Astrocyte (in vitro differentiated cells and primary cell): Measurements from ENCODE around the gene RIMOC1. TPM values are rescaled to one million over a fixed set of nuclear protein-coding genes. Genes with fewer than 3 reads are reported as not detected.

Source experiments
- DNase-seq: peaks from one replicate; pipeline ENCODE4 v3.0.0-alpha.2; 2010; ENCODE audit warnings: low read depth
- FAIRE-seq: peaks from 2 replicates; lab custom pipeline; 2011; peaks lifted over from hg19 to GRCh38; lab: Jason Lieb, UNC
- H2AFZ ChIP-seq: 2 replicates; pipeline ENCODE4 v1.6.0; 2012; ENCODE audit warnings: low read depth, low read length, inconsistent platforms
- H3K27ac ChIP-seq: 2 replicates; pipeline ENCODE4 v1.5.1; 2011; ENCODE audit warnings: low read depth, low read length, inconsistent platforms
- H3K27me3 ChIP-seq: 2 replicates; pipeline ENCODE4 v1.6.0; 2011; ENCODE audit warnings: low read length, inconsistent platforms; ENCODE audit not compliant: insufficient read depth
- H3K36me3 ChIP-seq: 2 replicates; pipeline ENCODE4 v1.5.1; 2011; ENCODE audit warnings: low read length, inconsistent platforms; ENCODE audit not compliant: insufficient read depth
- H3K4me1 ChIP-seq: 2 replicates; pipeline ENCODE4 v1.5.1; 2011; ENCODE audit warnings: low read length, inconsistent platforms; ENCODE audit not compliant: insufficient read depth
- H3K4me2 ChIP-seq: 2 replicates; pipeline ENCODE4 v1.6.0; 2012; ENCODE audit warnings: low read length, inconsistent platforms
- H3K4me3 ChIP-seq: 2 replicates; pipeline ENCODE4 v1.5.1; 2011; ENCODE audit warnings: low read depth, mild to moderate bottlenecking, low read length, inconsistent platforms; ENCODE audit not compliant: insufficient read depth
- H3K79me2 ChIP-seq: 2 replicates; pipeline ENCODE4 v1.6.0; 2012; ENCODE audit warnings: mild to moderate bottlenecking, low read length, inconsistent platforms; ENCODE audit not compliant: insufficient read depth
- H3K9ac ChIP-seq: 2 replicates; pipeline ENCODE4 v1.6.0; 2012; ENCODE audit warnings: mild to moderate bottlenecking, low read length, inconsistent platforms
- H3K9me3 ChIP-seq: 2 replicates; pipeline ENCODE4 v1.5.1; 2012; ENCODE audit warnings: low read depth, mild to moderate bottlenecking, low read length, inconsistent platforms; ENCODE audit not compliant: insufficient read depth
- H4K20me1 ChIP-seq: 2 replicates; pipeline ENCODE4 v1.6.0; 2012; ENCODE audit warnings: low read length, inconsistent platforms; ENCODE audit not compliant: insufficient read depth
- H3K27ac Mint-ChIP-seq: one replicate; pipeline ENCODE4 v1.8.0; 2021; ENCODE audit warnings: mild to moderate bottlenecking, mixed read lengths; ENCODE audit not compliant: unreplicated experiment
- H3K27me3 Mint-ChIP-seq: one replicate; pipeline ENCODE4 v1.8.0; 2021; ENCODE audit warnings: low read depth, mixed read lengths; ENCODE audit not compliant: unreplicated experiment
- H3K36me3 Mint-ChIP-seq: one replicate; pipeline ENCODE4 v1.8.0; 2021; ENCODE audit warnings: low read depth, mixed read lengths; ENCODE audit not compliant: unreplicated experiment
- H3K4me1 Mint-ChIP-seq: one replicate; pipeline ENCODE4 v1.8.0; 2021; ENCODE audit warnings: low read depth, mixed read lengths; ENCODE audit not compliant: unreplicated experiment
- H3K4me3 Mint-ChIP-seq: one replicate; pipeline ENCODE4 v1.8.0; 2021; ENCODE audit warnings: mild to moderate bottlenecking, moderate library complexity, mixed read lengths; ENCODE audit not compliant: unreplicated experiment
- H3K9me3 Mint-ChIP-seq: one replicate; pipeline ENCODE4 v1.8.0; 2021; ENCODE audit warnings: mild to moderate bottlenecking, mixed read lengths; ENCODE audit not compliant: unreplicated experiment
- EZH2 ChIP-seq: IDR thresholded peaks from 2 replicates; pipeline ENCODE4 v1.6.1; 2012; ENCODE audit warnings: mild to moderate bottlenecking, low read length, inconsistent platforms; ENCODE audit not compliant: insufficient read depth
- total RNA-seq: library from RNA; stranded (reverse); gene quantifications from 2 replicates; pipeline ENCODE4 v1.2.1, GENCODE V29; 2021
- TF ChIP-seq, protein P1 (sequence below): IDR thresholded peaks from 2 replicates; pipeline ENCODE4 v1.5.1; 2011; ENCODE audit warnings: low read depth, mild to moderate bottlenecking, inconsistent platforms, low read length, moderate library complexity; ENCODE audit not compliant: insufficient read depth

RIMOC1 gene
- total RNA-seq, 1 donor from 2014 or later = 36.3 TPM

DNA sequence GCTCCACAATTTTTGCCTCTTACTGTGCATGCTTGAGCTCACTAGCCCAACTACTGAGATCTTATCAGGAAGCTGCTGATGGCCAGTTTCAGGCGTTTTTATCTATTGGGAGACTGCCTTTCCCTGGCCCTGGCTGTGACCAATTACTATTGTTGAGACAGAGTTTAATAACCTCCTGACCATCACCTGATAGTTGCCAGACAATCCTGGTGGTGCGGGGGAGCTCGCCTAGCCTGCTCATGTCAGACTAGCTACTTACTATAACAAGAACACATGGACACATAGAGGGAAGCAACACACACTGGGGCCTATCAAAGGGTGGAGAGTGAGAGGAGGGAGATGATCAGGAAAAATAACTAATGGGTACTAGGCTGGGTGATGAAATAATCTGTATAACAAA, 20.9 kb upstream of the RIMOC1 start:
- Mint-ChIP-seq H3K27ac (no peak overlapping the region), H3K4me1 (peaks cover 6% of the 10 kb centered on the region), H3K27me3 (no peaks in the 10 kb centered on the region), H3K36me3 (no peaks in the 10 kb centered on the region), H3K4me3 (no peak overlapping the region), H3K9me3 (no peaks in the 10 kb centered on the region)
- Histone ChIP-seq H3K27ac (no peak overlapping the region), H3K9ac (no peak overlapping the region), H3K4me3 (no peak overlapping the region), H3K4me2 (no peak overlapping the region), H3K9me3 (no peaks in the 10 kb centered on the region), H3K36me3 (no peaks in the 10 kb centered on the region), H4K20me1 (no peaks in the 10 kb centered on the region), H3K4me1 (no peaks in the 10 kb centered on the region), H2AFZ (no peak overlapping the region), H3K79me2 (no peaks in the 10 kb centered on the region), H3K27me3 (no peaks in the 10 kb centered on the region)
- FAIRE-seq = no peak
- DNase-seq = no peak
- no peak for TF ChIP-seq EZH2
- TF ChIP-seq, protein P1, sequence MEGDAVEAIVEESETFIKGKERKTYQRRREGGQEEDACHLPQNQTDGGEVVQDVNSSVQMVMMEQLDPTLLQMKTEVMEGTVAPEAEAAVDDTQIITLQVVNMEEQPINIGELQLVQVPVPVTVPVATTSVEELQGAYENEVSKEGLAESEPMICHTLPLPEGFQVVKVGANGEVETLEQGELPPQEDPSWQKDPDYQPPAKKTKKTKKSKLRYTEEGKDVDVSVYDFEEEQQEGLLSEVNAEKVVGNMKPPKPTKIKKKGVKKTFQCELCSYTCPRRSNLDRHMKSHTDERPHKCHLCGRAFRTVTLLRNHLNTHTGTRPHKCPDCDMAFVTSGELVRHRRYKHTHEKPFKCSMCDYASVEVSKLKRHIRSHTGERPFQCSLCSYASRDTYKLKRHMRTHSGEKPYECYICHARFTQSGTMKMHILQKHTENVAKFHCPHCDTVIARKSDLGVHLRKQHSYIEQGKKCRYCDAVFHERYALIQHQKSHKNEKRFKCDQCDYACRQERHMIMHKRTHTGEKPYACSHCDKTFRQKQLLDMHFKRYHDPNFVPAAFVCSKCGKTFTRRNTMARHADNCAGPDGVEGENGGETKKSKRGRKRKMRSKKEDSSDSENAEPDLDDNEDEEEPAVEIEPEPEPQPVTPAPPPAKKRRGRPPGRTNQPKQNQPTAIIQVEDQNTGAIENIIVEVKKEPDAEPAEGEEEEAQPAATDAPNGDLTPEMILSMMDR = no peak

DNA sequence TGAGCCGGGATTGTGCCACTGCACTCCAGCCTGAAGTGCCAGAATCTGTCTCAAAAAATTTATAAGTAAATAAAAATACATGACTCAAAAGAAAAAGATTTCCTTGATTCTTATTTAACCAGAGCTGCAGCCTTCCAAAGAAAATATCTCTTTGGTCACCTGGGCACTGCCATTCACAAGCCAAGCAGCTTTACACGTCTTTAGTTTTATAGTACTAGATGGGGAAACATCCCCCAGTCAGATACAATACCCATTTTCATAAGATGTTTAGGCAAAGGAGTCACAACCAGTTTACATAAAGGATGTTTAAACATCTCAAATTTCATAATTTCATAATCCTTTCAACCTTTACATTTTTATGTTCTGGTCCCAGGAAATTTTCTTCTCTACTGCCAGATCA, 20.2 kb upstream of the RIMOC1 start:
- Histone ChIP-seq H3K9ac (no peak overlapping the region), H2AFZ (no peak overlapping the region), H3K4me3 (no peak overlapping the region), H3K36me3 (no peaks in the 10 kb centered on the region), H3K79me2 (no peaks in the 10 kb centered on the region), H4K20me1 (no peaks in the 10 kb centered on the region), H3K27ac (no peak overlapping the region), H3K27me3 (no peaks in the 10 kb centered on the region), H3K9me3 (no peaks in the 10 kb centered on the region), H3K4me1 (no peaks in the 10 kb centered on the region), H3K4me2 (no peak overlapping the region)
- DNase-seq (no peak), FAIRE-seq (no peak)
- no peaks in the 10 kb centered on the region for H3K36me3 Mint-ChIP-seq
- H3K4me3 Mint-ChIP-seq = no peak overlapping the region
- TF ChIP-seq, protein P1 = no peak
- TF ChIP-seq EZH2 = no peak
- no peak overlapping the region for H3K27ac Mint-ChIP-seq
- peaks cover 2% of the 10 kb centered on the region for H3K4me1 Mint-ChIP-seq
- H3K9me3 Mint-ChIP-seq = no peaks in the 10 kb centered on the region
- no peaks in the 10 kb centered on the region for H3K27me3 Mint-ChIP-seq

DNA sequence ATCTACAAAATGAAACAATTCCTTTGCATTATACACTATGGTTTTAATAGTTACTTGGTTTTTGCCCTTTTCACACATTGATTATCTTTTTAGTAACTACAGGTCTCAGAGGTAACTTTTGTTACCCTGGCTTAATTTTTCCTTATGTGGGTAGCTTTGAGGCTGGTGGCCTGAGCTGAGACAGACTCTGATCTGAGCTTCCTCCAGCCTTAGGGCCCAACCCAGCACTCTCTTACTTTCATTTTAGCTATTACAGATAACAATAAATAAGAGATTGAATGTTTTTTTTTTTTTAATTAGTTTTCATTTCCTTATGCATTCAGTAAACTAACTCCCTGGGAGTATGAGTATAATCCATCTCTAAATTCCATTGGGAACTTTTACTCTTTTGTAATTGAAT, 18.9 kb upstream of the RIMOC1 start:
- FAIRE-seq (no peak), DNase-seq (no peak)
- Histone ChIP-seq H3K36me3 (no peaks in the 10 kb centered on the region), H2AFZ (no peak overlapping the region), H3K4me3 (no peak overlapping the region), H4K20me1 (no peaks in the 10 kb centered on the region), H3K27me3 (no peaks in the 10 kb centered on the region), H3K4me1 (no peaks in the 10 kb centered on the region), H3K9ac (no peak overlapping the region), H3K4me2 (no peak overlapping the region), H3K27ac (no peak overlapping the region), H3K79me2 (no peaks in the 10 kb centered on the region), H3K9me3 (no peaks in the 10 kb centered on the region)
- Mint-ChIP-seq H3K27me3 (peaks cover 1% of the 10 kb centered on the region), H3K27ac (no peak overlapping the region), H3K9me3 (no peaks in the 10 kb centered on the region), H3K4me3 (no peak overlapping the region), H3K36me3 (no peaks in the 10 kb centered on the region), H3K4me1 (no peaks in the 10 kb centered on the region)
- TF ChIP-seq, protein P1 = no peak
- TF ChIP-seq EZH2 = no peak
